ENCODE data around the gene KLK14.

GRCh38 chr19:51097796-51098195, 15.1 kb upstream of the KLK14 start:
- TF ChIP-seq REST (IDR thresholded peaks at IDR 0.05; ENCODE audit: insufficient replicate concordance, low read depth) (no peak), CTCF (IDR thresholded peaks at IDR 0.05; ENCODE audit: insufficient read depth, low read length) (no peak), POLR2AphosphoS5 (IDR thresholded peaks at IDR 0.05; ENCODE audit: low read depth) (no peak), SPI1 (IDR thresholded peaks at IDR 0.05; ENCODE audit: borderline replicate concordance, low read depth) (no peak)
